ENCODE measurements around the gene FRMD4A.

The FRMD4A gene

DNA sequence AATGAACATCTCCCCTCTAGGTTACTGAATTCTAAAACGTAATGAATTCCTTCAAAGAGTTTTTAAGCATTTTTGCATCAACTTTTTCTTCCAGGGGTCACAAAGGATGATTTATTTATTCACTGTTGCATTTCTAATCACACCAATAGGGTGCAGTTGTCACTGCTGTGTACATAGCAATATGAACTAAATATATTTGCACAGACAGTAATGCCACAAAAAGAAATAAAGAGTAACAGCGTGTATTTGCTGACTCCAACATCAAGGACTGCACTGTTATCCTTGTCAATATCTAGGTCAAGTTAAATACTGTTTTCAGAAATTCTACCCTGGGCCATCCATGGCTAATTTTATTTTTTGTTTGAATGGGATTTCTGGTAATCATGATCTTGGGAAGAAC is 138.0 kb downstream of the FRMD4A start:
- Histone ChIP-seq H3K27me3 (ENCODE audit: insufficient read depth, poor library complexity, severe bottlenecking) (no peaks in the 10 kb centered on the region), H3K4me3 (replicated peaks; ENCODE audit: insufficient read depth, low read length) (no peak overlapping the region), H3K27ac (replicated peaks) (no peak overlapping the region)
- DNase-seq (ENCODE audit: low read depth in 1 of 2, low spot score in 1 of 2): no peak
- TF ChIP-seq SPI1 (IDR thresholded peaks at IDR 0.05; ENCODE audit: borderline replicate concordance, low read depth) (no peak), POLR2AphosphoS5 (IDR thresholded peaks at IDR 0.05; ENCODE audit: low read depth) (no peak), GABPA (IDR thresholded peaks at IDR 0.05; ENCODE audit: low read depth) (no peak)
- TF ChIP-seq, protein P1, sequence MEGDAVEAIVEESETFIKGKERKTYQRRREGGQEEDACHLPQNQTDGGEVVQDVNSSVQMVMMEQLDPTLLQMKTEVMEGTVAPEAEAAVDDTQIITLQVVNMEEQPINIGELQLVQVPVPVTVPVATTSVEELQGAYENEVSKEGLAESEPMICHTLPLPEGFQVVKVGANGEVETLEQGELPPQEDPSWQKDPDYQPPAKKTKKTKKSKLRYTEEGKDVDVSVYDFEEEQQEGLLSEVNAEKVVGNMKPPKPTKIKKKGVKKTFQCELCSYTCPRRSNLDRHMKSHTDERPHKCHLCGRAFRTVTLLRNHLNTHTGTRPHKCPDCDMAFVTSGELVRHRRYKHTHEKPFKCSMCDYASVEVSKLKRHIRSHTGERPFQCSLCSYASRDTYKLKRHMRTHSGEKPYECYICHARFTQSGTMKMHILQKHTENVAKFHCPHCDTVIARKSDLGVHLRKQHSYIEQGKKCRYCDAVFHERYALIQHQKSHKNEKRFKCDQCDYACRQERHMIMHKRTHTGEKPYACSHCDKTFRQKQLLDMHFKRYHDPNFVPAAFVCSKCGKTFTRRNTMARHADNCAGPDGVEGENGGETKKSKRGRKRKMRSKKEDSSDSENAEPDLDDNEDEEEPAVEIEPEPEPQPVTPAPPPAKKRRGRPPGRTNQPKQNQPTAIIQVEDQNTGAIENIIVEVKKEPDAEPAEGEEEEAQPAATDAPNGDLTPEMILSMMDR (IDR thresholded peaks at IDR 0.05; ENCODE audit: insufficient read depth, low read length): no peak
- TF ChIP-seq, protein P2, sequence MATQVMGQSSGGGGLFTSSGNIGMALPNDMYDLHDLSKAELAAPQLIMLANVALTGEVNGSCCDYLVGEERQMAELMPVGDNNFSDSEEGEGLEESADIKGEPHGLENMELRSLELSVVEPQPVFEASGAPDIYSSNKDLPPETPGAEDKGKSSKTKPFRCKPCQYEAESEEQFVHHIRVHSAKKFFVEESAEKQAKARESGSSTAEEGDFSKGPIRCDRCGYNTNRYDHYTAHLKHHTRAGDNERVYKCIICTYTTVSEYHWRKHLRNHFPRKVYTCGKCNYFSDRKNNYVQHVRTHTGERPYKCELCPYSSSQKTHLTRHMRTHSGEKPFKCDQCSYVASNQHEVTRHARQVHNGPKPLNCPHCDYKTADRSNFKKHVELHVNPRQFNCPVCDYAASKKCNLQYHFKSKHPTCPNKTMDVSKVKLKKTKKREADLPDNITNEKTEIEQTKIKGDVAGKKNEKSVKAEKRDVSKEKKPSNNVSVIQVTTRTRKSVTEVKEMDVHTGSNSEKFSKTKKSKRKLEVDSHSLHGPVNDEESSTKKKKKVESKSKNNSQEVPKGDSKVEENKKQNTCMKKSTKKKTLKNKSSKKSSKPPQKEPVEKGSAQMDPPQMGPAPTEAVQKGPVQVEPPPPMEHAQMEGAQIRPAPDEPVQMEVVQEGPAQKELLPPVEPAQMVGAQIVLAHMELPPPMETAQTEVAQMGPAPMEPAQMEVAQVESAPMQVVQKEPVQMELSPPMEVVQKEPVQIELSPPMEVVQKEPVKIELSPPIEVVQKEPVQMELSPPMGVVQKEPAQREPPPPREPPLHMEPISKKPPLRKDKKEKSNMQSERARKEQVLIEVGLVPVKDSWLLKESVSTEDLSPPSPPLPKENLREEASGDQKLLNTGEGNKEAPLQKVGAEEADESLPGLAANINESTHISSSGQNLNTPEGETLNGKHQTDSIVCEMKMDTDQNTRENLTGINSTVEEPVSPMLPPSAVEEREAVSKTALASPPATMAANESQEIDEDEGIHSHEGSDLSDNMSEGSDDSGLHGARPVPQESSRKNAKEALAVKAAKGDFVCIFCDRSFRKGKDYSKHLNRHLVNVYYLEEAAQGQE (IDR thresholded peaks at IDR 0.05; ENCODE audit: insufficient replicate concordance, low read depth): no peak

DNA sequence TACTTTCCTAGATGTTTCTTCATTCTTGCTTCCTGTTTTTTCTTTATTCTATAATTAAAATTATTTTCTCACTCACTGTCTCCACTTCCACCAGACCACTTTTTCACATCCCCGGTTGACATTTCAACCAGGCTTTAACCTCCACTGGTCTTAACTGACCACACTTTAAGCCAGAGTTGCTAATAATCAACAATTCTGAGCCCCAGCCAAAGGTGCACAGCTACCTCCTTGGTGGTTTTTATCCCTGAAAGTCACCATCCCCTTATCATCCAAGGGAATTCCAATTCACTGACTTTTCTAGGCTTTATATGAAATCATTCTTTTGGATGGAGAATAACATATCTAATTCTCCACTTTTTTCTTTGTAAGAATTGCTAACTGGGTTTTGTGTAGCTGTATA is 138.9 kb downstream of the FRMD4A start:
- no peak for DNase-seq (ENCODE audit: low read depth in 1 of 2, low spot score in 1 of 2)
- Histone ChIP-seq H3K27ac (replicated peaks) (no peak overlapping the region), H3K27me3 (ENCODE audit: insufficient read depth, poor library complexity, severe bottlenecking) (no peaks in the 10 kb centered on the region), H3K4me3 (replicated peaks; ENCODE audit: insufficient read depth, low read length) (no peak overlapping the region)
- TF ChIP-seq, protein P2 (IDR thresholded peaks at IDR 0.05; ENCODE audit: insufficient replicate concordance, low read depth): no peak
- TF ChIP-seq GABPA (IDR thresholded peaks at IDR 0.05; ENCODE audit: low read depth): no peak
- TF ChIP-seq POLR2AphosphoS5 (IDR thresholded peaks at IDR 0.05; ENCODE audit: low read depth): no peak
- TF ChIP-seq, protein P1 (IDR thresholded peaks at IDR 0.05; ENCODE audit: insufficient read depth, low read length): no peak
- TF ChIP-seq SPI1 (IDR thresholded peaks at IDR 0.05; ENCODE audit: borderline replicate concordance, low read depth): no peak

DNA sequence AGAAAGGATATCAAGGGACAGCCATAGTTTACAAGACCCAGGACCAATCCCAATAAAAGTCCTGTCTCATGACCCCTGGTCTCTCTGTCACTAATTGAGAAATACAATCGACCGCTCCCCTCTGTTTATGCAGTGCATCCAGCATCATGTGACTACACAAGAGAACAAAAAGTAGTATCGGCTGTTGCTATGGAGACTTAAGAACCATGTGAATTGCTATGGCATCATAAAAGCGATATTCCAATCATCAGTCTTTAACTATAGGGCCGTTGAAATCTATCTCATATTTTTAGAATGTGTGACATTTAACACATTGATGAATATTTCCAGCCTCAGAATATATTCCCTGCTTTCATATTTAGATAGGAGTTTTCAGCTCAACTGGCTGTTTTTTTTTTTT is 139.3 kb downstream of the FRMD4A start:
- TF ChIP-seq, protein P2 (IDR thresholded peaks at IDR 0.05; ENCODE audit: insufficient replicate concordance, low read depth): no peak
- TF ChIP-seq, protein P1 (IDR thresholded peaks at IDR 0.05; ENCODE audit: insufficient read depth, low read length): no peak
- TF ChIP-seq GABPA (IDR thresholded peaks at IDR 0.05; ENCODE audit: low read depth): no peak
- no peak for TF ChIP-seq POLR2AphosphoS5 (IDR thresholded peaks at IDR 0.05; ENCODE audit: low read depth)
- no peak for TF ChIP-seq SPI1 (IDR thresholded peaks at IDR 0.05; ENCODE audit: borderline replicate concordance, low read depth)

More for the DNA sequence above, 139.3 kb downstream of the FRMD4A start:
- Histone ChIP-seq H3K4me3 (replicated peaks; ENCODE audit: insufficient read depth, low read length) (no peak overlapping the region), H3K27me3 (ENCODE audit: insufficient read depth, poor library complexity, severe bottlenecking) (no peaks in the 10 kb centered on the region), H3K27ac (replicated peaks) (no peak overlapping the region)
- no peak for DNase-seq (ENCODE audit: low read depth in 1 of 2, low spot score in 1 of 2)

Measured in HL-60 (cell line).